B cell (primary cell): Measurements from ENCODE around the gene RGS6. TPM values are rescaled to one million over a fixed set of nuclear protein-coding genes. Genes with fewer than 3 reads are reported as not detected.

Source experiments
- ATAC-seq: fragments of 200-7000 bp; cut with Tn5 transposase; one replicate; pipeline ENCODE4 v1.10.0; 2021; ENCODE audit warnings: low read depth, mild to moderate bottlenecking, moderate number of reproducible peaks, moderate library complexity
- CTCF ChIA-PET: fragments of 350-600 bp; sonication (Branson Sonifier 250); formaldehyde crosslinking; loops from one replicate; lab custom pipeline; 2021; ENCODE audit warnings: antibody characterized with exemption, inconsistent platforms; lab: Charles Lee
- POLR2A ChIA-PET: fragments of 350-600 bp; sonication (Branson Sonifier 250); formaldehyde crosslinking; loops from one replicate; lab custom pipeline; 2021; ENCODE audit warnings: antibody characterized with exemption; lab: Charles Lee
- DNase-seq: peaks from one replicate; pipeline ENCODE4 v3.0.0; 2013
- H2AFZ ChIP-seq: 2 replicates; pipeline ENCODE4 v1.6.1; 2012; ENCODE audit warnings: mild to moderate bottlenecking, low read depth, low read length; ENCODE audit not compliant: insufficient read depth, poor library complexity, severe bottlenecking
- H3K27ac ChIP-seq, 2 donors: 1 replicate in 1 of 2; 2 replicates in 1 of 2; pipeline ENCODE4 v1.5.1; 2012 to 2013; ENCODE audit warnings: low read length in 2 of 2, mild to moderate bottlenecking in 2 of 2, moderate library complexity in 1 of 2
- H3K27me3 ChIP-seq, 4 experiments: fragments of 200-600 bp in 1 of 4; sonication (generic) in 1 of 4; replicated peaks in 1 of 4; 1 replicate in 2 of 4; 2 replicates in 2 of 4; pipeline versions ENCODE4 v1.6.1 to v1.7.0; 2013 to 2016; ENCODE audit warnings: low read length in 3 of 4, mild to moderate bottlenecking in 2 of 4, mixed read lengths in 1 of 4, moderate library complexity in 1 of 4; ENCODE audit not compliant: insufficient read depth in 4 of 4, control insufficient read depth in 3 of 4; ENCODE audit errors: control extremely low read depth in 1 of 4
- H3K36me3 ChIP-seq, 2 experiments: replicated peaks in 1 of 2; 1 replicate in 1 of 2; 2 replicates in 1 of 2; pipeline versions ENCODE4 v1.6.1 to v1.7.1; 2013; ENCODE audit warnings: low read length in 1 of 2; ENCODE audit not compliant: insufficient read depth in 2 of 2, control insufficient read depth in 1 of 2; ENCODE audit errors: control extremely low read depth in 1 of 2, extremely low read depth in 1 of 2
- H3K4me1 ChIP-seq, 2 donors: fragments of 200-600 bp in 1 of 2; sonication (generic) in 1 of 2; 1 replicate in 1 of 2; 2 replicates in 1 of 2; pipeline versions ENCODE4 v1.5.1 to v1.6.1; 2013 to 2017; ENCODE audit warnings: low read length in 2 of 2; ENCODE audit not compliant: control insufficient read depth in 2 of 2, insufficient read depth in 2 of 2
- H3K4me2 ChIP-seq: replicated peaks from 2 replicates; pipeline ENCODE3; 2012; ENCODE audit warnings: mild to moderate bottlenecking, low read depth, low read length; ENCODE audit not compliant: poor library complexity, severe bottlenecking
- H3K4me3 ChIP-seq, 5 experiments: fragments of 200-600 bp in 1 of 5; sonication (generic) in 1 of 5; 1 replicate in 3 of 5; 2 replicates in 2 of 5; pipeline versions ENCODE4 v1.5.1 to v1.7.0; 2011 to 2016; ENCODE audit warnings: low read length in 4 of 5, mild to moderate bottlenecking in 4 of 5, low read depth in 2 of 5, control low read depth in 1 of 5, moderate library complexity in 1 of 5; ENCODE audit not compliant: insufficient read depth in 1 of 5; ENCODE audit errors: control extremely low read depth in 1 of 5, extremely low read depth in 1 of 5
- H3K79me2 ChIP-seq: fragments of 200-600 bp; sonication (generic); one replicate; pipeline ENCODE4 v1.6.0; 2016; ENCODE audit warnings: low read length; ENCODE audit not compliant: control insufficient read depth, insufficient read depth
- H3K9ac ChIP-seq: fragments of 200-600 bp; sonication (generic); 2 replicates; pipeline ENCODE4 v1.6.1; 2017; ENCODE audit warnings: mild to moderate bottlenecking, low read length, moderate library complexity
- H3K9me3 ChIP-seq, 3 donors: one replicate each; pipeline versions ENCODE4 v1.6.1 to v1.7.1; 2013; ENCODE audit warnings: low read length in 2 of 3; ENCODE audit not compliant: control insufficient read depth in 2 of 3, insufficient read depth in 1 of 3; ENCODE audit errors: control extremely low read depth in 1 of 3
- H4K20me1 ChIP-seq: 2 replicates; pipeline ENCODE4 v1.6.0; 2012; ENCODE audit warnings: mild to moderate bottlenecking, low read length; ENCODE audit not compliant: insufficient read depth, control insufficient read depth, poor library complexity, severe bottlenecking
- H3K27ac Mint-ChIP-seq: one replicate; pipeline ENCODE4 v1.8.0; 2021; ENCODE audit warnings: mixed read lengths
- H3K27me3 Mint-ChIP-seq: one replicate; pipeline ENCODE4 v1.8.0; 2021; ENCODE audit warnings: mixed read lengths
- H3K4me1 Mint-ChIP-seq: one replicate; pipeline ENCODE4 v1.8.0; 2021; ENCODE audit warnings: mixed read lengths
- H3K4me3 Mint-ChIP-seq: one replicate; pipeline ENCODE4 v1.8.0; 2021; ENCODE audit warnings: mixed read lengths
- H3K9me3 Mint-ChIP-seq: one replicate; pipeline ENCODE4 v1.8.0; 2022; ENCODE audit warnings: mixed read lengths; ENCODE audit not compliant: insufficient read depth
- EZH2 ChIP-seq: IDR thresholded peaks from 2 replicates; pipeline ENCODE4 v1.6.1; 2012; ENCODE audit warnings: borderline replicate concordance, low read depth, mild to moderate bottlenecking, moderate library complexity, low read length; ENCODE audit not compliant: insufficient read depth, poor library complexity, severe bottlenecking
- WGBS: methylation state at CpG from one replicate; pipeline ENCODE4 v1.1.5; 2013; ENCODE audit warnings: missing lambda C conversion rate; ENCODE audit not compliant: insufficient coverage; 5-methylcytosine and 5-hydroxymethylcytosine counted together
- intact Hi-C: fragments of 100-400 bp; cut with micrococcal nuclease; formaldehyde crosslinking; loops from one replicate; pipeline ENCODE4 v1.10.0; 2022
- polyA plus RNA-seq: library from polyadenylated mRNA; depleted of rRNA; stranded (reverse); fragments of >200 nt; gene quantifications from 2 replicates; pipeline ENCODE4 v1.2.3, GENCODE V29; 2012
- total RNA-seq, 2 donors: library from RNA; stranded (reverse); fragments of 120-200 nt in 1 of 2; gene quantifications; 1 replicate in 1 of 2; 2 replicates in 1 of 2; pipeline versions ENCODE4 v1.2.3 to v1.2.4, GENCODE V29; 2013 to 2022
- TF ChIP-seq, protein P1 (sequence below): fragments of 200-600 bp; IDR thresholded peaks from one replicate; pipeline ENCODE4 v1.8.0; 2022; ENCODE audit warnings: antibody characterized with exemption, mild to moderate bottlenecking

RGS6 gene
- total and polyA plus RNA-seq, 2 donors (not counting 1 experiment from before 2014, with no cell fraction given): 0.07 TPM; not detected in 1

DNA sequence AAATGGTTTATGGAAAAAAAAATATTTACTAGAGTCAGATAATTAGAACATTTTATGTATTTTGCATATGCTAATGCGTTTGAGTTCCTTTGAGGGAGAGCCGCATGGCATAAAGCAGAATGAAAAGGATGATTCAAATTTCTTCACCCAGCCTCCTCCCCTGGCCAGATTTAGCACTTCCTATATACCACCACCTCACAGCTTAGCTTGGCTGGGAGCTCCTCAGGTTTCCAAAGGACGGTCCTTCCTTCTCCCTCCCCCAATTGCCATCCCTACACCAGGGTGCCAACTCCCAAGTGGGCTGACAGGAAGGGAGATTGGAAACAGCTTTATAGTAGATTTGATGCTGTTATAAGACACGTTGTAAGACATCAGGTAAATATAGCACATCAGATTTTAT, 157.4 kb downstream of the RGS6 start:
- ATAC-seq: no peak
- CTCF ChIA-PET: no interaction called here

DNA sequence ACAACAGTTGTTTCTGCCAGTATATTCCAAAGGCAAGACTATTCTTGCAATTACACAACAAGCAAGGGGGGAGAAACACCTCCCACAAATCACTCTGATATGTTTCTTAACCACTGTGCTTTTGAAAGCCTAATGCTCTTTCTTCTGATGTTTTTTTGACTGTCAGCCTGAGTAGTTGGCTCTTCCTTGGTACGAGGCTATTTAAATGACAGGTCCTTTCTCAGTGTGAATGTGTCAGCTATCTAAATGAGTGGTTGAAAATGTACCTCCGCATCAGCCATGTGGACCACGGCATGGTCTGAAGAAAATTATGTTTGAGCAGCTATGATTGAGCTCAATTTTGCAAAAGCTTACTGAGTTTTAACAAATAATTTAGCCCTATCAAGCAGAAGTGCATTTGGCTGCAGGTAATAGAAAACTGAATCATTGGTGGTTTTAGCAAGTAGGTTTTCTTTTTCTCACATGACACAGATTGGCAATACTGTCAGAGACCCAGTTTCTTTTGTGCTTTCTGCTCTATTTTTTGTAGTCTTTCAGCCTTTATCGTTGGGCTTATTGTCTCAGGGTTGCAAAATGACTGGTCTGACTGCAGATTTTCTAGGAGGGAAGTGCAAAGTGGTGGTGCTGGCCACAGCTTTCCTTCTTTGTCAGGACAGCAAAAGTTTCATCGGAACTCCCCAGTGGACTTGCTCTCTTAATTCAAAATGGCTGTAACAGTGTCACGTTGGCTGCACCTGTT, 162.8 kb downstream of the RGS6 start:
- H3K4me1 Mint-ChIP-seq: no peaks in the 10 kb centered on the region
- TF ChIP-seq, protein P1, sequence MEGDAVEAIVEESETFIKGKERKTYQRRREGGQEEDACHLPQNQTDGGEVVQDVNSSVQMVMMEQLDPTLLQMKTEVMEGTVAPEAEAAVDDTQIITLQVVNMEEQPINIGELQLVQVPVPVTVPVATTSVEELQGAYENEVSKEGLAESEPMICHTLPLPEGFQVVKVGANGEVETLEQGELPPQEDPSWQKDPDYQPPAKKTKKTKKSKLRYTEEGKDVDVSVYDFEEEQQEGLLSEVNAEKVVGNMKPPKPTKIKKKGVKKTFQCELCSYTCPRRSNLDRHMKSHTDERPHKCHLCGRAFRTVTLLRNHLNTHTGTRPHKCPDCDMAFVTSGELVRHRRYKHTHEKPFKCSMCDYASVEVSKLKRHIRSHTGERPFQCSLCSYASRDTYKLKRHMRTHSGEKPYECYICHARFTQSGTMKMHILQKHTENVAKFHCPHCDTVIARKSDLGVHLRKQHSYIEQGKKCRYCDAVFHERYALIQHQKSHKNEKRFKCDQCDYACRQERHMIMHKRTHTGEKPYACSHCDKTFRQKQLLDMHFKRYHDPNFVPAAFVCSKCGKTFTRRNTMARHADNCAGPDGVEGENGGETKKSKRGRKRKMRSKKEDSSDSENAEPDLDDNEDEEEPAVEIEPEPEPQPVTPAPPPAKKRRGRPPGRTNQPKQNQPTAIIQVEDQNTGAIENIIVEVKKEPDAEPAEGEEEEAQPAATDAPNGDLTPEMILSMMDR: no peak
- TF ChIP-seq EZH2: no peak
- no peak overlapping the region for H2AFZ ChIP-seq
- ChIA-PET POLR2A (no interaction called here), CTCF (no interaction called here)
- H3K4me3 Mint-ChIP-seq: no peak overlapping the region
- H3K27me3 Mint-ChIP-seq: peaks cover 18% of the 10 kb centered on the region
- WGBS: 62% methylated on average over 5 of the region's 6 CpGs
- H3K4me2 ChIP-seq: no peak overlapping the region
- no peaks in the 10 kb centered on the region for H3K79me2 ChIP-seq
- intact Hi-C loops: no loop called here
- H3K9me3 ChIP-seq: no peaks in the 10 kb centered on the region
- H3K27ac Mint-ChIP-seq: no peak overlapping the region
- H3K4me1 ChIP-seq: no peaks in the 10 kb centered on the region
- ATAC-seq: no peak
- H3K36me3 ChIP-seq: no peaks in the 10 kb centered on the region
- H3K9me3 Mint-ChIP-seq: no peaks in the 10 kb centered on the region
- peaks cover 0 to 4% (median 2%) of the 10 kb centered on the region in 4 experiments for H3K27me3 ChIP-seq
- H3K9ac ChIP-seq: no peak overlapping the region
- H4K20me1 ChIP-seq: no peaks in the 10 kb centered on the region
- no peak overlapping the region for H3K4me3 ChIP-seq
- no peak for DNase-seq
- H3K27ac ChIP-seq: no peak overlapping the region

More for the DNA sequence above, 157.4 kb downstream of the RGS6 start:
- WGBS: no CpG with 5 or more reads among the region's 4 CpGs
- no peak overlapping the region for H3K27ac Mint-ChIP-seq
- Histone ChIP-seq H3K9ac (no peak overlapping the region), H3K4me2 (no peak overlapping the region), H3K9me3 (no peaks in the 10 kb centered on the region), H4K20me1 (no peaks in the 10 kb centered on the region), H3K4me1 (no peaks in the 10 kb centered on the region), H3K4me3 (no peak overlapping the region), H2AFZ (no peak overlapping the region), H3K27me3 (peaks cover 0 to 4% (median 0%) of the 10 kb centered on the region in 4 experiments), H3K27ac (no peak overlapping the region), H3K79me2 (no peaks in the 10 kb centered on the region), H3K36me3 (no peaks in the 10 kb centered on the region)
- DNase-seq: no peak
- no peaks in the 10 kb centered on the region for H3K9me3 Mint-ChIP-seq
- intact Hi-C loops: no loop called here
- TF ChIP-seq EZH2: no peak
- TF ChIP-seq, protein P1: no peak
- POLR2A ChIA-PET: no interaction called here
- H3K27me3 Mint-ChIP-seq: peaks cover 24% of the 10 kb centered on the region
- H3K4me1 Mint-ChIP-seq: no peaks in the 10 kb centered on the region
- no peak overlapping the region for H3K4me3 Mint-ChIP-seq
